Measurements from ENCODE around the gene MCU.

DNA sequence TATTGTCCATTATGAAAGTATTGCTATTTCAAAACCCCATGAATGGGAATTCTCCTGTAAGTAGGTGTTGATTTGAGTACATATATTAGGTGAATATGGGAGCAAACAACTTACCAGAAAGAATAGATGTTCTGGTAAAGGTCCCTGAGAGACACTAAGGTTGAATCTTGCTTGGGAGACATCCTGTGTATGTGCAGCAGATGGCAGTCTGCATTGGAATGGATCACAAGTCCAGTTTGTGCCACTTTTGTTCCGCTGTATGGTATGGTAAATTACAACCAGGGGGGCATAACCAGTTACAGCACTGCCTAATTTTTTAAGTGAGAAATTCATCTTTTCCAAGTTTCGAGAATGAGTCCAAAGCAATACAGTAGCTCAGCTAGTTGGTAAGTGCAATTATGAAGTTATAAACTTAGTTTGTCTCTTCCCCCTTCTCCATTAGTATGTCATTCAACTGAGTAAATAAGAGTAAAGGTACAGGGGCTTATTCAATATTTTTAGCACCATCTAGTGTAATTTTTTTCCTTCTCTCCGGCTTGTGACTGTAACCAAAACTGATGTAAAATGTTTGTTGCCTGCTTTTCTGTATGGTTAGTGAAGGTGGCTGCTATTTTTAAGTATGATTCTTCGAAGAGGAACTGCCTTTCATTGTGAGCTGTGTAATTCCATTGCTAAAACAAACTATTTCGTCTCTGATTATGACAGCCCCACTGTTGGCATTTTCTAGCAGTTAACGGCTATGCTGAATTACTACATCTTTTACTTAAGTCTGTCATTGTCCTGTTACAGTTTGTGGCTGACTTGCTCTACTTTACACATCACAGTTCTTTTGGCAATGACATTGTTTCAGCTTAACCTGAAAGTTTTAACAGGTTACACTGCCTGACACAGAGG is 2.8 kb downstream of the MCU start:
- TF ChIP-seq CTCF (IDR thresholded peaks at IDR 0.05) (peak in 1 of 7 experiments; percentile 17), POLR2A (IDR thresholded peaks at IDR 0.05) (no peak), EP300 (IDR thresholded peaks at IDR 0.05) (no peak), POLR2AphosphoS5 (IDR thresholded peaks at IDR 0.05) (no peak)

Measured in stomach (tissue), 4 donors.